HG03442 (cell line): Measurements from ENCODE around the gene RCOR1.
"Not testable (repeated sequence)": the region's sequence is repeated elsewhere in the genome, so short reads cannot be mapped to it uniquely, and the experiment has no call there.

ENCODE experiments used
- ATAC-seq: cut with Tn5 transposase; IDR thresholded peaks from one replicate; pipeline ENCODE4 v1.9.1; 2021; ENCODE audit warnings: mild to moderate bottlenecking, moderate library complexity; ENCODE audit not compliant: unreplicated experiment

RCOR1 gene

GRCh38 chr14:102591372-102591943 is 991 bp upstream of the RCOR1 start:
- peak; percentile 3 for ATAC-seq

- peak; percentile 12 for ATAC-seq
Measured at GRCh38 chr14:102592763-102593060, 263 bp downstream of the RCOR1 start.

GRCh38 chr14:102593061-102593824 is 794 bp downstream of the RCOR1 start:
- ATAC-seq, result peak; percentile 9

- ATAC-seq, result no peak
Measured at GRCh38 chr14:102593825-102594137, 1.3 kb downstream of the RCOR1 start.

DNA sequence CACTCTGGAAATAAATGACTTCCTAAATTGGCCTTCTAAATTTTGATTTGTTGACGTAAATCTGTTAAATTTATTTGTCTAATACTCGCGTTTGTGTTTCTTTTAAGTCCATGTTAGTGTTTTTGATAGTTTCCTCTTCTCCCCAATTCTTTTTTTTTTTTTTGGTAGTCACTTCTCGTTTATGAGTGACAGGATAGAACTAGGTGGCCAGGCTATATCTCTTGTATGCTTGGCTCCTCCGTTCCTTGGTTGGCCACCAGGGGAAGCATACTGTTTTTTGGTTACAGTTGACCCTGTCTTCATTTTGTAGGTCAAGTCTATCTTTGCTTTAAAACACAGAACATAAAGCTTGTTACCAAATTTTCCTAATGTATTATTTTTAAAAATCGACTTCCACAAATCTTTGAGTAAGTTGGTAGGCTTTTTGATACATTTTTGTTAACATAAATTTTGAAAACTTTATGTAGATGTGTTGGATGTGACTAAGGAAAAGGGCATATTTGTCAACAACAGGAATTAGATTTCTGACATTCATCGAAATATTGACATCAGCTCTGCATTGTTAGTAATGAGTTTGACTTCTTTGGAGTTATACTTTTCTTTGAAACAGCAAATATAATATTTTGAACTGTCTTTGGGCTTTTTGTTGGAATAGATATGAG is 2.2 kb downstream of the RCOR1 start:
- no peak for ATAC-seq

GRCh38 chr14:102601378-102601925 is 9.0 kb downstream of the RCOR1 start:
- no peak for ATAC-seq

- no peak for ATAC-seq
Measured at GRCh38 chr14:102602421-102603292, 10.2 kb downstream of the RCOR1 start.

GRCh38 chr14:102603293-102603907 is 11.0 kb downstream of the RCOR1 start:
- no peak for ATAC-seq

GRCh38 chr14:102604183-102604582 is 11.7 kb downstream of the RCOR1 start:
- no peak for ATAC-seq

- ATAC-seq, result no peak
Measured at GRCh38 chr14:102605029-102605428, 12.6 kb downstream of the RCOR1 start.

DNA sequence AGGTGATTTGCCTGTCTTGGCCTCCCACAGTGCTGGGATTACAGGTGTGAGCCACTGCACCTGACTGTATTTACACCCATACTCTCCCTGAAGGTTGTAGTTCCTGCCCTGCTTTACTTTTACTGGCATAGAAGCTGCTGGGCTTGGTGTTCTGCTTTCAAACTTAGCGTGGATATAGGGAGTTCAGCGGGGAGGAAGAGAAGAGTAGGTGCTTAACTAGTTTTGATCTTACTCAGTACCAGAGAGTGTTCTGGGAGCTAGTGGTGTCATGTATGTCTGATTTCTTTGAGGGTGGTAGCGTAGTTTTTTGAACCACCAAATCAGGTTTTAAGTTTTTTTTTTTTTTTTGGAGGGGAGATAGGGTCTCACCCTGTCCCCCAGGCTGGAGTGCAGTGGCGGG is 13.8 kb downstream of the RCOR1 start:
- peak; percentile 43 for ATAC-seq

DNA sequence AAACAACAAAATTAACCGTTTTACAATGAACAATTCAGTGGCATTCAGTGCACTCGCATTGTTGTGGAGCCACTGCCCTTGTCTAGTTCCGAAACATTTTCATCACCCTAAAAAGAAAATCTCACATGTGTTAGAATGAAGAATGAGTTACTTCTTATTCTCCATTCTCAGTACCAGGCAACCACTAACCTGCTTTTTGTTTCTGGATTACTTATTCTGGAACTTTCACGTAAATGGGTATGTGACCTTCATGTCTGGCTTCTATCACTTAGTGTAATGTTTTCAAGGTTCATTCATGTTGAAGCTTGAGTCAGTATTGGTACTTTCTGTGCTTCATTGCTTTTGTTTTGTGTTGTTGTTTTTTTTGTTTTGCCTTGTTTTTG is 15.6 kb downstream of the RCOR1 start:
- peak; percentile 49 for ATAC-seq

DNA sequence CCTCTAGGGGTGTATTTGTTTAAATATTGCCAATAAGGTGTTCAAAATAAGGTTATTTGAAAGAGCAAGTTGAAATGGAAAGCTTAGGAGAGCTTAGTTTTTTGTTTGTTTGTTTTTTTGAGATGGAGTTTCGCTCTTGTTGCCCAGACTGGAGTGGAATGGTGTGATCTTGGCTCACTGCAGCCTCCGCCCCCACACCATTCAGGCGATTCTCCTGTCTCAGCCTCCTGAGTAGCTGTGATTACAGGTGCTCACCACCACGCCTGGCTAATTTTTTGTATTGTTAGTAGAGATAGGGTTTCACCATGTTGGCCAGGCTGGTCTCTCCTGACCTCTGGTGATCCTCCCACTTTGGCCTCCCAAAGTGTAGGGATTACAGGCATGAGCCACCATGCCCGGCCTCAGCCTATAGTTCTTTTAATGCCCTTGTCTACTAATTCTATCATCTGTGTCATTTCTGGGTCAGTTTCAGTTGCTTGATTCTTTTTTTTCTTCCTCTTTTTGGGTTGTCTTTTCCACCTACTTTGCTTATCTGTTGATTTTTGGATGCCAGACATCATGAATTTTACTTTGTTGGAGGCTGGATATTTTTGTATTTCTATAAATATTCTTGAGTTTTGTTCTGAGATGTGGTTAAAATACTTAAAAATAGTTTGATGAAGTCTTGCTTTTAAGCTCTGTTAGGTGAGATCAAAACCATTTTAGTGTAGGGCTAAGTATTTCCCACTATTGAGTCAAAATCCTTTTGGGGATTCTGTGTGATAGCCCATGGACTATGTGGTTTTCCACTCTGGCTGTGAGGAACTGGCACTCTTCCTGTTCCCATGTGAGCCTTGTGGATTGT is 18.7 kb downstream of the RCOR1 start:
- no peak for ATAC-seq

DNA sequence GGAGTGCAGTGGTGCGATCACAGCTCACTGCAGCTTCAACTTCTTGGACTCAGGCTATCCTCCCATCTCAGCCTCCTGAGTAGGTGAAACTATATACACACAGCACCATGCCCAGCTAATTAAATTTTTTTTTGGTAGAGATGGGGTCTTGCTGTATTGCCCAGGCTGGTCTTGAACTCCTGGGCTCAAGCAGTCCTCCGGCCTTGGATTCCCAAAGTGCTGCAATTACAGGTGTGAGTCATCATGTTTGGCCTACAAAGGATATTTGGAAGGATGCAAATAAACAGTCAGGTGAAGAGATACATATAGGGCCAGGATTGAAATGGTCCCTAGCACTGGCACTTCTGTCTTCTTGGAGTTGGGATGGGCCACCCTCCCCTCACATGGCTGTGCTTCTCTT is 23.9 kb downstream of the RCOR1 start:
- no peak for ATAC-seq

DNA sequence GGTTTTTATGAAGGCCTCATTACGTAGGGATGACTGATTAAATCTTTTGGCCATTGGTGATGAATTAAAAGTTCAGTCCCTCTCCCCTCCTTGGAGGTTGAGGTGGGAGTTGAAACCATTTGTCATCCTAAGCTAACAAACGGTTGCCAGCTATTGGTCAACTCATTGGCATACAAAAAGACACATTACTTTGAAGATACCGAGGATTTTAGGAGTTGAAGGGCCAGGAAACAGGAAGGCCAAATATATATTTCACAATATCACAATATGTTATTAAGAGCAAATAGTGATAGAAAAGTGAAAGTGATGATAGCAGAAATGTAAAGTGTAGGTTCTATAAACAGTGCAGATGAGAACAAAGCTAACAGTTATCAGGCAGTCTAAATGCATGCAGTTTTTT is 24.4 kb downstream of the RCOR1 start:
- no peak for ATAC-seq

DNA sequence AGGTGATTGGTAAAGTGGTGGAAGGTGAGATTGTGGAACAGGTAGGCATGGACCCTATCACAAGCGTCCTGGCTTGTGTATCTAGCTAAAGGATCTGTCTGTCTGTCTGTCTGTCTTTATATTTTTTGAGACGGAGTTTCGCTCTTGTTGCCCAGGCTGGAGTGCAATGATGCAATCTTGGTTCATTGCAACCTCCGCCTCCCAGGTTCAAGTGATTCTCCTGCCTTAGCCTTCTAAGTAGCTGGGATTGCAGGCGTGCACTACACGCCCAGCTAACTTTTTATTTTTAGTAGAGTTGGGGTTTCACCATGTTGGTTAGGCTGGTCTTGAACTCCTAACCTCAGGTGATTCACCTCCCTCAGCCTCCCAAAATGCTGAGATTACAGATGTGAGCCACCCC is 26.6 kb downstream of the RCOR1 start:
- ATAC-seq, result not testable (repeated sequence)

DNA sequence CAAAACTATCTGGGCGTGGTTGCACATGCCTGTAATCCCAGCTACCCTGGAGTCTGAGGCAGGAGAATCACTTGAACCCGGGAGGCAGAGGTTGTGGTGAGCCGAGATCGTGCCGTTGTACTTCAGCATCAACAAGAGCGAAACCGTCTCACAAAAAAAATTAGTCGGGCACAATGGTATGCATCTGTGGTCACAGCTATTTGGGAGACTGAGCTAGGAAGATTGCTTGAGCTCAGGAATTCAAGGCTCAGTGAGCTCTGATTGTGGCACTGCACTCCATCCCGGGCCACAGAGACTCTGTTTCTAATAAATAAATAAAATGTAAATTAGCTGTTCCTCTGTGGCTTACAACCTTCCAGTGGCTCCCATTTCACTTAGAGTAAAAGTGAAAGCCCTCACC is 28.0 kb downstream of the RCOR1 start:
- no peak for ATAC-seq

DNA sequence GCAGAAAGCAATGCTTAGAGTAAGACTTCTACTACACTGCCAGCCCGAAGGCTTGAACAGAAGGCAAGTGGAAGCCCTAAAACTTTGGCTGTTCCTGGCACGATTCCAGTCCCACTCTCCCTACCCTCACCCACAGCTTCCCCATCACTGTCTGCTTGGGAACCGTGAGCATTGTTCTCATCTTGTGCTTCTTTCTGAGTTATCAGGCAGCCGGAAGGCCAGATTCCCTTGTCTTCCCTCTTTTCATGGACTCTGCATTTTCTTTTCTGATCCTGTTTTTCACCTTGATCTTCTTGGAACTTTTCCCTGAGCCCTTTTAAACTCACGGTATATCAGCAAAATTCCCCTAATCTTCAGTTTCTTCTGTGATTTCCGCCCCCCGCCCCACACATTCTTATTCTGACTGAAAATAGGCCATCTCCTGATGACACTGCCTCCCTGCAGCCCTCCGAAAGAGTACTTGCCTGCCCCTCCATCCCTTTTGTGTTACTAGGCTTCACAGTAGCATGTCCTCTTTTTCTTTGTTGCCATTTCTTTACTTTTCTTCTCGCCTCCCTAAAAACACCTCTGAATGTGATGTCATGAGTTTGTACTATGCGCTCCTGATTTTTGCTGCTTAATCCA is 29.9 kb downstream of the RCOR1 start:
- no peak for ATAC-seq

DNA sequence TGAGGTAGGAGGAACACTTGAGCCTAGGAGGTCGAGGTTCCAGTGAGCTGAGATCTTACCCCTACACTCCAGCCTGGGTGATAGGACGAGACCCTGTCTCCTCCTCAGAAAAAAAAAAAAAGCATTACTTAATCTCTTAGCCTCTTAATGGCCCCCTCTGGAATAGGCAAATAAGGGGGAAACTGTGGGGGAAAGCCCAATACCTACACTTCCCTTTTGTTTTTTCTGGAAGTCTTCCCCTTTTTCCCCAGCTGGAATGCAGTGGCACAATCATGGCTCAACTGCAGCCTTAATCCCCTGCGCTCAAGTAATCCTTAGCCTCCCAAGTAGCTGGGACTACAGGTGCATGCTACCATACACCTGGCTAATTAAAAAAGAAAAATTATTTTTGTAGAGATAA is 32.2 kb downstream of the RCOR1 start:
- ATAC-seq, result no peak
